Spleen (tissue), 11 donors: ENCODE measurements around the gene NUB1. TPM values are rescaled to one million over a fixed set of nuclear protein-coding genes. Genes with fewer than 3 reads are reported as not detected.
A peak's percentile ranks its signal among the peaks of the same experiment; 100 is the strongest.

Source experiments
- DNase-seq: peaks from one replicate; pipeline ENCODE4 v3.0.0-alpha.2; 2020
- H3K27ac ChIP-seq, 8 donors: fragments of 200-600 bp; sonication (generic) in 7 of 8; 1 replicate in 4 of 8; 2 replicates in 4 of 8; pipeline versions ENCODE4 v1.5.0 to v1.8.0; 2016 to 2021; ENCODE audit warnings: inconsistent platforms in 4 of 8, mild to moderate bottlenecking in 4 of 8, moderate library complexity in 1 of 8
- H3K27me3 ChIP-seq, 7 donors: fragments of 200-600 bp; sonication (generic) in 6 of 7; replicated peaks in 1 of 7; 1 replicate in 4 of 7; 2 replicates in 3 of 7; pipeline versions ENCODE4 v1.5.0 to v1.8.0; 2016 to 2021; ENCODE audit warnings: inconsistent platforms in 3 of 7, mild to moderate bottlenecking in 1 of 7
- H3K36me3 ChIP-seq, 6 donors: fragments of 200-600 bp; sonication (generic) in 5 of 6; 1 replicate in 4 of 6; 2 replicates in 2 of 6; pipeline versions ENCODE4 v1.5.0 to v1.8.0; 2016 to 2021; ENCODE audit warnings: inconsistent platforms in 2 of 6
- H3K4me1 ChIP-seq, 6 donors: fragments of 200-600 bp; sonication (generic) in 5 of 6; 1 replicate in 3 of 6; 2 replicates in 3 of 6; pipeline versions ENCODE4 v1.5.0 to v1.8.0; 2016 to 2021; ENCODE audit warnings: inconsistent platforms in 3 of 6
- H3K4me3 ChIP-seq, 8 donors: fragments of 200-600 bp; sonication (generic) in 7 of 8; 1 replicate in 4 of 8; 2 replicates in 4 of 8; pipeline versions ENCODE4 v1.5.0 to v1.8.0; 2016 to 2021; ENCODE audit warnings: inconsistent platforms in 4 of 8, mild to moderate bottlenecking in 4 of 8, moderate library complexity in 2 of 8
- H3K9me3 ChIP-seq, 8 donors: fragments of 200-600 bp; sonication (generic) in 7 of 8; 1 replicate in 4 of 8; 2 replicates in 4 of 8; pipeline versions ENCODE4 v1.5.0 to v1.8.0; 2016 to 2021; ENCODE audit warnings: inconsistent platforms in 4 of 8
- CTCF ChIP-seq, 11 experiments: fragments of 200-600 bp in 7 of 11; fragments of 450-650 bp in 4 of 11; sonication (generic) in 4 of 11; IDR thresholded peaks in 8 of 11; conservative IDR thresholded peaks in 3 of 11; 1 replicate in 7 of 11; 2 replicates in 4 of 11; pipeline versions ENCODE4 v1.4.0 to v1.8.0; 2016 to 2021; ENCODE audit warnings: antibody characterized with exemption in 11 of 11, inconsistent platforms in 4 of 11, mild to moderate bottlenecking in 1 of 11
- POLR2A ChIP-seq, 3 donors: fragments of 450-650 bp; IDR thresholded peaks; one replicate each; pipeline ENCODE4 v1.5.1; 2017; ENCODE audit warnings: antibody characterized with exemption in 3 of 3, mild to moderate bottlenecking in 1 of 3
- POLR2AphosphoS5 ChIP-seq, 3 donors: sonication (generic); formaldehyde crosslinking; IDR thresholded peaks; one replicate each; pipeline ENCODE4 v1.5.1; 2017; ENCODE audit warnings: antibody characterized with exemption in 3 of 3
- WGBS, 5 donors: extraction: QIAGEN DNeasy Blood & Tissue Kit in 3 of 5; methylation state at CpG; one replicate each; pipeline versions ENCODE4 v1.1.5 to v1.1.7; 2013 to 2018; 5-methylcytosine and 5-hydroxymethylcytosine counted together
- intact Hi-C: fragments of 100-400 bp; cut with DNase I; formaldehyde crosslinking; loops from one replicate; pipeline ENCODE4 v1.15.0; 2023; ENCODE audit warnings: low total_unique reads
- polyA plus RNA-seq, 3 donors: library from polyadenylated mRNA; stranded (reverse); fragments of 200-250 nt; gene quantifications; one replicate each; pipeline ENCODE4 v1.2.1, GENCODE V29; 2013
- total RNA-seq, 7 donors: library from RNA; depleted of rRNA in 3 of 7; stranded (reverse); fragments of >200 nt in 3 of 7; fragmentation: NEBNext Ultra II Directional in 4 of 7; extraction: Animal tissue kit (Norgen Biotek cat#: 25700) in 4 of 7; gene quantifications; one replicate each; pipeline versions ENCODE4 v1.1.0 to v1.2.1, GENCODE V29; 2016 to 2021
- donor health status: healthy with polysubstance abuse.
- donor health status: DM: no; HTN: no; CAD: no; lungs with moderate emphysema.
- donor health status: DM: no; HTN: no; CAD: no.
- donor health status: Bipolar disorder and iron deficiency.
- donor health status: healthy.
- donor health status: DM: no; HTN: no; CAD: no.
- donor health status: DM: yes; HTN: yes; CAD: no.

Gene NUB1
- total and polyA plus RNA-seq, 10 donors, result 25.2 to 80.9 (median 64.5) TPM

- no peaks in the 10 kb centered on the region for H3K9me3 ChIP-seq
- no peak overlapping the region for H3K4me3 ChIP-seq
- H3K4me1 ChIP-seq, result peaks cover 9 to 34% (median 27%) of the 10 kb centered on the region in 6 donors
- peak overlapping the region in 1 of 8 donors; percentile 78 for H3K27ac ChIP-seq
- H3K36me3 ChIP-seq, result peaks cover 2 to 59% (median 38%) of the 10 kb centered on the region in 6 donors
- 91 to 95% (median 92%) methylated on average over 20 to 25 of the region's 25 CpGs for WGBS, 5 donors
- DNase-seq, result peak; percentile 63
- no peak for TF ChIP-seq POLR2A (IDR thresholded peaks at IDR 0.05)
- peak in 2 of 3 donors; percentile 7 to 59 for TF ChIP-seq POLR2AphosphoS5 (IDR thresholded peaks at IDR 0.05)
- no peak for TF ChIP-seq CTCF (IDR thresholded peaks at IDR 0.05 in 8 of 11, conservative IDR thresholded peaks at IDR 0.05 in 3 of 11)
- intact Hi-C loops, result no loop called here
- H3K27me3 ChIP-seq, result peaks cover 0 to 31% (median 16%) of the 10 kb centered on the region in 7 donors
These were observed 38.1 kb downstream of the NUB1 start for GRCh38 chr7:151379534-151380198.

- WGBS, 5 donors, result 70 to 76% (median 72%) methylated on average over 22 to 32 of the region's 32 CpGs
These were observed 38.8 kb downstream of the NUB1 start for GRCh38 chr7:151380199-151381097.

GRCh38 chr7:151381098-151381347 lies 39.4 kb downstream of the NUB1 start:
- TF ChIP-seq POLR2AphosphoS5 (IDR thresholded peaks at IDR 0.05) (peak in 1 of 3 donors; percentile 4), POLR2A (IDR thresholded peaks at IDR 0.05) (no peak)
- peaks cover 9 to 41% (median 30%) of the 10 kb centered on the region in 6 donors for H3K4me1 ChIP-seq
- DNase-seq, result no peak
- H3K27ac ChIP-seq, result peak overlapping the region; percentile 13 to 78 (median 70)
- peaks cover 0 to 45% (median 28%) of the 10 kb centered on the region in 6 donors for H3K36me3 ChIP-seq
- 0 to 10% (median 7%) methylated on average over 4 to 7 of the region's 7 CpGs for WGBS, 5 donors
- peaks cover 0 to 38% (median 16%) of the 10 kb centered on the region in 7 donors for H3K27me3 ChIP-seq
- intact Hi-C loops, result no loop called here
- no peaks in the 10 kb centered on the region for H3K9me3 ChIP-seq
- H3K4me3 ChIP-seq, result peak overlapping the region; percentile 10 to 72 (median 44)

More at GRCh38 chr7:151380199-151381097, 38.8 kb downstream of the NUB1 start:
- intact Hi-C loops, result no loop called here
- Histone ChIP-seq H3K36me3 (peaks cover 2 to 51% (median 34%) of the 10 kb centered on the region in 6 donors), H3K4me3 (peak overlapping the region in 5 of 8 donors; percentile 41 to 72 (median 48)), H3K27me3 (peaks cover 0 to 38% (median 16%) of the 10 kb centered on the region in 7 donors), H3K4me1 (peaks cover 9 to 36% (median 27%) of the 10 kb centered on the region in 6 donors), H3K27ac (peak overlapping the region in 6 of 8 donors; percentile 44 to 78 (median 73)), H3K9me3 (no peaks in the 10 kb centered on the region)
- DNase-seq, result peak; percentile 76
- no peak for TF ChIP-seq CTCF (IDR thresholded peaks at IDR 0.05 in 8 of 11, conservative IDR thresholded peaks at IDR 0.05 in 3 of 11)
- TF ChIP-seq POLR2AphosphoS5 (IDR thresholded peaks at IDR 0.05), result peak in 1 of 3 donors; percentile 55
- no peak for TF ChIP-seq POLR2A (IDR thresholded peaks at IDR 0.05)

GRCh38 chr7:151381348-151382078 lies 39.9 kb downstream of the NUB1 start:
- Histone ChIP-seq H3K36me3 (peaks cover 0 to 40% (median 23%) of the 10 kb centered on the region in 6 donors), H3K27me3 (peaks cover 0 to 38% (median 16%) of the 10 kb centered on the region in 7 donors), H3K9me3 (no peaks in the 10 kb centered on the region), H3K27ac (peak overlapping the region; percentile 13 to 78 (median 70)), H3K4me1 (peaks cover 9 to 46% (median 35%) of the 10 kb centered on the region in 6 donors), H3K4me3 (peak overlapping the region; percentile 10 to 72 (median 44))
- TF ChIP-seq POLR2A (IDR thresholded peaks at IDR 0.05), result no peak
- peak in 1 of 3 donors; percentile 58 for TF ChIP-seq POLR2AphosphoS5 (IDR thresholded peaks at IDR 0.05)
- 5 to 47% (median 9%) methylated on average over 16 to 83 of the region's 83 CpGs for WGBS, 5 donors
- intact Hi-C loops, result no loop called here
- peak; percentile 81 for DNase-seq
